NT2/D1 (cell line): ENCODE measurements around the gene PHKB.

ENCODE experiments used
- SUZ12 ChIP-seq: IDR thresholded peaks from 2 replicates; pipeline ENCODE4 v1.6.1; 2011; ENCODE audit not compliant: insufficient read length, insufficient read depth; ENCODE audit errors: extremely low read depth
- ZNF274 ChIP-seq: IDR thresholded peaks from 2 replicates; pipeline ENCODE4 v1.6.1; 2011; ENCODE audit warnings: mild to moderate bottlenecking, low read depth, low read length

DNA sequence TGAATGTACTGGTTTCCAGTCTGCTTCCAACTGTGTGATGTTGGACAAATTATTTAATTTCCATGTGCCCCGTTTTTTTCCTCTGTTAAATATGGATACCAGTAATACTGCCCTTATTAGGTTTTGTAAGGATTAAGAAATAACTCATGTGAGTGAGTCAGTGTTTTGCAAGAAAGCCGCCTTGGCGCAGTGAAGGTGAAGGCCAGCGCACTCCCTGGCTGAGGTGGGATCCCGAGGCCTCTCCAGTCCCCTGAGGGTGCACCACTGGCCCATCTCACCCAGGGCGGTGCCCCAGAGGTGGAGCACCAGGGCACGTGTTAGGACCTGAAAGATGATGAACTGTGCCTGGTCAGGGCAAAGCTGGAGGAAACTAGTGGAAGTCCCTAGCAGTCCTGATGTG lies 43.5 kb downstream of the PHKB start:
- TF ChIP-seq SUZ12, result no peak
- no peak for TF ChIP-seq ZNF274
